Keratinocyte (primary cell): ENCODE data around the gene SHKBP1. TPM values are rescaled to one million over a fixed set of nuclear protein-coding genes. Genes with fewer than 3 reads are reported as not detected.

Experiments
- DNase-seq: peaks from one replicate; pipeline ENCODE4 v3.0.0-alpha.2; 2011; ENCODE audit warnings: low read depth, missing footprints, low spot score
- FAIRE-seq: peaks from 2 replicates; lab custom pipeline; 2011; peaks lifted over from hg19 to GRCh38; lab: Jason Lieb, UNC
- H2AFZ ChIP-seq: 2 replicates; pipeline ENCODE4 v1.6.0; 2012; ENCODE audit warnings: low read length, control low read depth, inconsistent platforms; ENCODE audit not compliant: control insufficient read depth
- H3K27ac ChIP-seq: 2 replicates; pipeline ENCODE4 v1.5.1; 2011; ENCODE audit warnings: low read length; ENCODE audit not compliant: control insufficient read depth, insufficient read depth
- H3K27me3 ChIP-seq: 3 replicates; pipeline ENCODE4 v1.6.0; 2011; ENCODE audit warnings: low read length; ENCODE audit not compliant: control insufficient read depth, insufficient read depth; ENCODE audit errors: extremely low read depth
- H3K36me3 ChIP-seq, 2 experiments: 2 replicates in 1 of 2; 3 replicates in 1 of 2; pipeline ENCODE4 v1.5.1; 2011; ENCODE audit warnings: low read length in 2 of 2, mild to moderate bottlenecking in 1 of 2; ENCODE audit not compliant: control insufficient read depth in 2 of 2, insufficient read depth in 2 of 2; ENCODE audit errors: extremely low read depth in 1 of 2
- H3K4me1 ChIP-seq: 3 replicates; pipeline ENCODE4 v1.5.1; 2011; ENCODE audit warnings: low read length; ENCODE audit not compliant: control insufficient read depth, insufficient read depth; ENCODE audit errors: extremely low read depth
- H3K4me2 ChIP-seq: 3 replicates; pipeline ENCODE4 v1.6.0; 2011; ENCODE audit warnings: low read depth, low read length; ENCODE audit not compliant: control insufficient read depth, insufficient read depth; ENCODE audit errors: extremely low read depth
- H3K4me3 ChIP-seq, 3 experiments: fragments of 200-600 bp in 1 of 3; sonication (generic) in 1 of 3; 2 replicates in 2 of 3; 3 replicates in 1 of 3; pipeline ENCODE4 v1.5.1; 2011 to 2016; ENCODE audit warnings: low read length in 3 of 3, mild to moderate bottlenecking in 3 of 3, control low read depth in 2 of 3, inconsistent platforms in 1 of 3, low read depth in 1 of 3, mixed read lengths in 1 of 3, mixed run types in 1 of 3, moderate library complexity in 1 of 3; ENCODE audit not compliant: control insufficient read depth in 2 of 3, insufficient read depth in 2 of 3; ENCODE audit errors: extremely low read depth in 1 of 3
- H3K79me2 ChIP-seq: 2 replicates; pipeline ENCODE4 v1.6.0; 2012; ENCODE audit warnings: low read length; ENCODE audit not compliant: control insufficient read depth, insufficient read depth
- H3K9ac ChIP-seq: 3 replicates; pipeline ENCODE4 v1.6.0; 2011; ENCODE audit warnings: low read length; ENCODE audit not compliant: control insufficient read depth, insufficient read depth; ENCODE audit errors: extremely low read depth
- H3K9me1 ChIP-seq: 3 replicates; pipeline ENCODE4 v1.6.0; 2011; ENCODE audit warnings: low read length; ENCODE audit not compliant: control insufficient read depth, insufficient read depth; ENCODE audit errors: extremely low read depth
- H3K9me3 ChIP-seq: 2 replicates; pipeline ENCODE4 v1.5.1; 2012; ENCODE audit warnings: low read depth, low read length; ENCODE audit not compliant: control insufficient read depth
- H4K20me1 ChIP-seq: 3 replicates; pipeline ENCODE4 v1.6.0; 2011; ENCODE audit warnings: low read length; ENCODE audit not compliant: control insufficient read depth, insufficient read depth; ENCODE audit errors: extremely low read depth
- CTCF ChIP-seq, 3 experiments: IDR thresholded peaks in 1 of 3; conservative IDR thresholded peaks in 1 of 3; optimal IDR thresholded peaks in 1 of 3; 2 replicates in 2 of 3; 3 replicates in 1 of 3; pipeline versions ENCODE3 to v1.5.1; 2011; ENCODE audit warnings: low read length in 3 of 3, mild to moderate bottlenecking in 3 of 3, moderate library complexity in 2 of 3, control low read depth in 1 of 3, inconsistent platforms in 1 of 3; ENCODE audit not compliant: insufficient read depth in 2 of 3; ENCODE audit errors: extremely low read depth in 1 of 3
- EZH2 ChIP-seq: IDR thresholded peaks from one replicate; pipeline ENCODE4 v1.6.1; 2012; ENCODE audit warnings: inconsistent platforms, mild to moderate bottlenecking, low read length, moderate library complexity
- dilution Hi-C: fragments of 300-500 bp; cut with MboI; formaldehyde crosslinking; loops from one replicate; pipeline ENCODE4 v1.7.0; 2020; ENCODE audit warnings: low sequenced_read_pairs; ENCODE audit not compliant: extremely low pct_ligation_motif_present
- polyA plus RNA-seq, 5 experiments: library from polyadenylated mRNA; depleted of rRNA in 3 of 5; stranded (reverse) in 3 of 5; stranded (forward) in 1 of 5; unstranded in 1 of 5; fragments of >200 nt; gene quantifications; 1 replicate in 1 of 5; 2 replicates in 3 of 5; 3 replicates in 1 of 5; pipeline versions ENCODE4 v1.2.1 to v1.2.3, GENCODE V29; 2011 to 2012; ENCODE audit warnings: missing spikeins in 2 of 5, low read depth in 1 of 5, low replicate concordance in 1 of 5

Gene SHKBP1
- polyA plus RNA-seq, 1 donor (not counting 4 experiments of a cell fraction or from before 2014, with no cell fraction given), result 20.2 TPM

- no peak for FAIRE-seq
- Histone ChIP-seq H3K9me3 (no peaks in the 10 kb centered on the region), H3K4me1 (peaks cover 7% of the 10 kb centered on the region), H2AFZ (no peak overlapping the region), H3K9ac (no peak overlapping the region), H3K79me2 (no peaks in the 10 kb centered on the region), H3K36me3 (no peaks in the 10 kb centered on the region), H4K20me1 (no peaks in the 10 kb centered on the region), H3K27me3 (peaks cover 15% of the 10 kb centered on the region), H3K4me2 (no peak overlapping the region), H3K4me3 (no peak overlapping the region), H3K9me1 (no peaks in the 10 kb centered on the region), H3K27ac (no peak overlapping the region)
- TF ChIP-seq EZH2, result no peak
- no peak for TF ChIP-seq CTCF (optimal IDR thresholded peaks at IDR 0.05 in 1 of 3, IDR thresholded peaks at IDR 0.05 in 1 of 3, conservative IDR thresholded peaks at IDR 0.05 in 1 of 3; ENCODE audit: extremely low read depth in 1 of 3, insufficient read depth in 2 of 3, low read length in 3 of 3)
- no peak for DNase-seq
- dilution Hi-C loops, result no loop called here
Observed at GRCh38 chr19:40571831-40572495, 4.7 kb upstream of the SHKBP1 start.

- dilution Hi-C loops, result no loop called here
- no peak overlapping the region for H3K4me3 ChIP-seq
- H4K20me1 ChIP-seq, result no peaks in the 10 kb centered on the region
- peaks cover 6% of the 10 kb centered on the region for H3K4me1 ChIP-seq
- H3K4me2 ChIP-seq, result no peak overlapping the region
- no peaks in the 10 kb centered on the region for H3K27me3 ChIP-seq
- FAIRE-seq (no peak), DNase-seq (no peak)
- no peak for TF ChIP-seq EZH2
- TF ChIP-seq CTCF (optimal IDR thresholded peaks at IDR 0.05 in 1 of 3, IDR thresholded peaks at IDR 0.05 in 1 of 3, conservative IDR thresholded peaks at IDR 0.05 in 1 of 3; ENCODE audit: extremely low read depth in 1 of 3, insufficient read depth in 2 of 3, low read length in 3 of 3), result no peak
- peaks cover 4% of the 10 kb centered on the region for H3K79me2 ChIP-seq
- no peak overlapping the region for H2AFZ ChIP-seq
- H3K9me1 ChIP-seq, result peaks cover 3% of the 10 kb centered on the region
- no peaks in the 10 kb centered on the region for H3K9me3 ChIP-seq
- H3K36me3 ChIP-seq, result peaks cover 4 to 6% of the 10 kb centered on the region in 2 experiments
- H3K27ac ChIP-seq, result no peak overlapping the region
- no peak overlapping the region for H3K9ac ChIP-seq
Observed at GRCh38 chr19:40575326-40575725, 1.3 kb upstream of the SHKBP1 start.
